CD4-positive, alpha-beta T cell treated with Interleukin-15 for 1 hour (primary cell): ENCODE data around the gene ATAD3B.
"Not testable (repeated sequence)": the region's sequence is repeated elsewhere in the genome, so short reads cannot be mapped to it uniquely, and the experiment has no call there.

Source experiments
- DNase-seq: peaks from one replicate; pipeline ENCODE4 v3.0.0-alpha.2; 2020

The ATAD3B gene

GRCh38 chr1:1514376-1514775, 42.8 kb downstream of the ATAD3B start:
- DNase-seq = peak; percentile 50

GRCh38 chr1:1516923-1517322, 45.4 kb downstream of the ATAD3B start:
- DNase-seq = not testable (repeated sequence)

GRCh38 chr1:1517973-1518620, 46.5 kb downstream of the ATAD3B start:
- no peak for DNase-seq

GRCh38 chr1:1518621-1519007, 47.0 kb downstream of the ATAD3B start:
- DNase-seq = not testable (repeated sequence)

GRCh38 chr1:1519805-1520505, 48.4 kb downstream of the ATAD3B start:
- not testable (repeated sequence) for DNase-seq

GRCh38 chr1:1521331-1521730, 49.8 kb downstream of the ATAD3B start:
- DNase-seq = no peak

- DNase-seq = not testable (repeated sequence)
These were observed 51.0 kb downstream of the ATAD3B start for GRCh38 chr1:1522536-1522935.

- not testable (repeated sequence) for DNase-seq
These were observed 51.7 kb downstream of the ATAD3B start for GRCh38 chr1:1523226-1523625.

- DNase-seq = not testable (repeated sequence)
These were observed 52.1 kb downstream of the ATAD3B start for GRCh38 chr1:1523651-1524050.

GRCh38 chr1:1524750-1525383, 53.3 kb downstream of the ATAD3B start:
- not testable (repeated sequence) for DNase-seq

GRCh38 chr1:1526476-1526875, 54.9 kb downstream of the ATAD3B start:
- not testable (repeated sequence) for DNase-seq

GRCh38 chr1:1527092-1527816, 55.7 kb downstream of the ATAD3B start:
- no peak for DNase-seq

GRCh38 chr1:1528301-1529267, 57.0 kb downstream of the ATAD3B start:
- no peak for DNase-seq

GRCh38 chr1:1529321-1529720, 57.8 kb downstream of the ATAD3B start:
- no peak for DNase-seq

GRCh38 chr1:1529936-1530335, 58.4 kb downstream of the ATAD3B start:
- no peak for DNase-seq

- DNase-seq = no peak
These were observed 60.4 kb downstream of the ATAD3B start for GRCh38 chr1:1531947-1532346.

GRCh38 chr1:1533176-1533893, 61.8 kb downstream of the ATAD3B start:
- not testable (repeated sequence) for DNase-seq

- not testable (repeated sequence) for DNase-seq
These were observed 62.3 kb downstream of the ATAD3B start for GRCh38 chr1:1533894-1534291.

GRCh38 chr1:1534401-1535154, 63.0 kb downstream of the ATAD3B start:
- no peak for DNase-seq

GRCh38 chr1:1535201-1536018, 63.8 kb downstream of the ATAD3B start:
- DNase-seq = no peak
